ENCODE results near the gene TTLL6.

The TTLL6 gene

DNA sequence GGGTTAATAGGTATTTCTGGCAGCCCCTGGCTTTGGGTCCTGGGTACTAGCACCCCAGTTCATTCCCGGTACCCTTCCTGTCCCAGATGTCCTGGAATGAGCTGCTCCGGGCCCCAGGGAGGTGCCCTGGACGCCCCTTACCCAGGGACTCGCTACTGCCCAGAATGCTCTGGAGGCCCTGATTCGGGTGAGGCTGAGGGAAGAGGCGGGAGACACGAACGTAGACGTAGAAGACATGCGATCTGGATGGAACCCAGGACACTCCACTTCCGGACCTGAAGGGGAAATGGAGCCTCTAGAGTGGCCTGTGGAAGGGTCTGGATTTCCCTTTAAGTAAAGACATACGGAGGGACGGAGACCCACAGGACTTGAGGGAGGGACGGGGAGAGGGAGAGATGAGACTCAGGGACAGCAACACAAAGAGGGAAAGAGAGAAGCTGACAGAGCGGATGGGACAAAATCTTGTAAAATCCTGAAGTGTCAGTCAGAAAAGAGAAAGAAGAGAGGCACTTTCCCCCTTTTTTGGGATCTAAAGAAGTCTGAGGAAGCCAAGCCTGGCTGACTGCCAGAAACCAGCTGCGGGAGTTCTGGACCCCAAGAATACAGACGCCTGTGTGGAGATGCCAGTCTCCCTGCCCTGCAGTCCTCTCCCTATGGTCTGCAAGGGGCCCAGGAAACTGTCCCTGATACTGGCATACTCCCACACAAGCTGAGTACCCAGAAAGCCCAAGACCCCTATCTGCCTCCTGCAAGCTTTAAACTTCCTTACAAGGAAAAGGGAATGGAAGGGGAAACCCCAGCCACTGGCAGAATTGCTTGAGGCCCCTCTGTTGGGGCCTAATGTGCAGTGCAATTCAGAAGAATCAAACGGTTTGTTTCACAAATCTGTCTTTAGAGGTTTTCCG, 87.4 kb downstream of the TTLL6 start:
- no peak overlapping the region for H3K4me3 ChIP-seq (ENCODE audit: low read depth, low read length)
- no peak for DNase-seq (ENCODE audit: low read depth, low spot score)
- POLR2A ChIA-PET = no interaction called here

DNA sequence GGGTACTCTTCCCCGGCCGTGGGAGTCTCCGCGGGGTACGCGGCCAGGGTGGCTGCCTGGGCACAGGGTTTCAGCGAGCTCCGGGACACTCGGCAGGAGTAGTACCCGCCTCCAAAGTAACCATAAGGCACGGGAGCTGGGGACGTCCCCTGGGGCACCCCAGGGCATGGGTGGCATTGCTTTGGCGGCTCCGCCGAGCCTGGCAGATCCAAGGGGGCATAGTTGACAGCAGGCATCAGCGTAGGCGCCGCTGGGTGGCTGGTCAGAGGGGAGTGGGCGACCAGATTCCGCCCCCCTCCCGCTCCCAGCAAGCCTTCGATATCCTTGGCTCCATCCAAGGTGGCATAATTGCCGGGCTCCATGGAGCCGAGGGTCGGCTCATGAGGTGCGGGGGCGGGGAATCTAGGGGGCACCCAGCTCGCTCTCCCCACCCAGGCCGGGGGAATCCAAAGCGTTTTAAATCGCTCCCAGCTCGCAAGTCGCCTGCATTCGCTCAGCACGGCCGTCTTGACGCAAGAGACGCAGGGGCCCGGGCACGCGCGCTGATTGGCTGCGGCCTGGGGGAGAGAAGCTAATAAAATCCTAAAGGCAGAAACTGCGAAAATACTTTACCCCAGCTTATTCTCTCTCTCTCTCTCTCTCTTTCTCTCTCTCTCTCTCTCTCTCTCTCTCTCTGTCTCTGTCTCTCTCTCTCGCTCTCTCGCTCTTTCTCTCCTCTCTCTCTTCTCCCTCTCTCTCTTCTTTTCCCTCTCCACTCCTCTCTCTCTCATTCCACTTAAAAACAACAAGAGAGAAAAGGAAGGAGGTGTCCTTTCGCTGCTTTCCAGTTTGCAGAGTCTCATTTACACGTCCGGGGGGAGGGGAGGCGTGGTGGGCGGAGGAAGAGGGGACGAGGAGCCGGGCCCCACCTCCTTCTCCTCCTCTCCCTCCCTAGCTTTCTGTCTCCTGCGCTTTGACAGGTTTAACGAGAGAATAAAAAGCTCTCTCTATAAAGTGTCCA, 88.5 kb downstream of the TTLL6 start, which contains the start of gene HOXB13:
HOXB13 (minus strand) TSS at position 519 of the 1,000 bp plus-strand sequence; CDS start at position 362, 157 bp downstream.
- ChIA-PET CTCF (interaction anchor here (0.8 to 19.2 kb wide), 7 partner anchors 9 to 156 kb away, joined by 3 to 353 read pairs (median 5); no protein-coding TSS in a partner anchor), POLR2A (interaction anchor here (0.7 kb wide), 1 partner anchor 23 kb away, joined by 5 read pairs; no protein-coding TSS in a partner anchor)
- H3K4me3 ChIP-seq (ENCODE audit: low read depth, low read length) = peak within 1 kb of the TSS; percentile 38
- TF ChIP-seq, protein P1, sequence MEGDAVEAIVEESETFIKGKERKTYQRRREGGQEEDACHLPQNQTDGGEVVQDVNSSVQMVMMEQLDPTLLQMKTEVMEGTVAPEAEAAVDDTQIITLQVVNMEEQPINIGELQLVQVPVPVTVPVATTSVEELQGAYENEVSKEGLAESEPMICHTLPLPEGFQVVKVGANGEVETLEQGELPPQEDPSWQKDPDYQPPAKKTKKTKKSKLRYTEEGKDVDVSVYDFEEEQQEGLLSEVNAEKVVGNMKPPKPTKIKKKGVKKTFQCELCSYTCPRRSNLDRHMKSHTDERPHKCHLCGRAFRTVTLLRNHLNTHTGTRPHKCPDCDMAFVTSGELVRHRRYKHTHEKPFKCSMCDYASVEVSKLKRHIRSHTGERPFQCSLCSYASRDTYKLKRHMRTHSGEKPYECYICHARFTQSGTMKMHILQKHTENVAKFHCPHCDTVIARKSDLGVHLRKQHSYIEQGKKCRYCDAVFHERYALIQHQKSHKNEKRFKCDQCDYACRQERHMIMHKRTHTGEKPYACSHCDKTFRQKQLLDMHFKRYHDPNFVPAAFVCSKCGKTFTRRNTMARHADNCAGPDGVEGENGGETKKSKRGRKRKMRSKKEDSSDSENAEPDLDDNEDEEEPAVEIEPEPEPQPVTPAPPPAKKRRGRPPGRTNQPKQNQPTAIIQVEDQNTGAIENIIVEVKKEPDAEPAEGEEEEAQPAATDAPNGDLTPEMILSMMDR (IDR thresholded peaks at IDR 0.05; ENCODE audit: insufficient read depth, low read length, missing control alignments) = no peak
- no peak for DNase-seq (ENCODE audit: low read depth, low spot score)

More for the DNA sequence above, 87.4 kb downstream of the TTLL6 start:
- CTCF ChIA-PET = interaction anchor here (2.9 to 19.2 kb wide), 2 partner anchors 61 to 149 kb away, joined by 14 to 353 read pairs; no protein-coding TSS in a partner anchor
- TF ChIP-seq, protein P1 (IDR thresholded peaks at IDR 0.05; ENCODE audit: insufficient read depth, low read length, missing control alignments) = no peak

DNA sequence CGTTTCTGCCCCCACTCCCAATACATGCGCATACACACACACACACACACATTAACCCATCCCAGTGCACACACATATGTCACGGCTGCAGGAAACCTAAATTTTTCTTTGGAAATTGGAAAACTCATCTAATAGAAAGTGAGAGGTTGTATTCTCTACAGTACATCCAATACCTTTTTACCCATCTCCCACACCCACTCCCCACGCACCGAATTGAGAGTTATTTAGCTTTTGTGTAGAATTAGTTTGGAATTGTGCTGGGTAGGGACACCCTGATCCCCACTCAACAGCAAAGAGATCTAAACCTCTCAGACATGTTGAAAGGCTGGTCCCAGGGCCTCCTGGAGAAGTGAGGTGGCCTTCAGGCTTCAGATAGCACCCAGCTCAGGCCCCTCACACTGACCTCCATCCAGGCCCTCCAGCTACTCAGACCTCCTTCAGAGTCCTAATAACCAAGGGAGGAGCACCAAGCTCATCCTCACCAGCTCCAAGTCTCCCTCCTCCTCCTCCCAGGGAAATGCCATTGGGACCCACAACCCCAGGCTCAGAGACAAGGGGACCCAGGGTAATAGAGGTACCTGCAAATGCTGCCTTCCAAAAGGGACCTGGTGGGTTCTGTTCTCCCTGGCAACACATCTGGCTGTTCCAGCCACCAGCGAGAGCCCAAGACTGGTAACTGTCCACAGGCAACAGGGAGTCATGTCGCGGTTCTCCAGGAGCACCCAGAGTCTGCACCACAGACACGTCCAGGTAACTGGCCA, 89.4 kb downstream of the TTLL6 start:
- TF ChIP-seq, protein P1 (IDR thresholded peaks at IDR 0.05; ENCODE audit: insufficient read depth, low read length, missing control alignments) = no peak
- POLR2A ChIA-PET = no interaction called here
- no peak for DNase-seq (ENCODE audit: low read depth, low spot score)
- H3K4me3 ChIP-seq (ENCODE audit: low read depth, low read length) = no peak overlapping the region
- CTCF ChIA-PET = interaction anchor here (0.8 to 19.2 kb wide), 9 partner anchors 7 to 157 kb away, joined by 3 to 353 read pairs (median 5); no protein-coding TSS in a partner anchor

DNA sequence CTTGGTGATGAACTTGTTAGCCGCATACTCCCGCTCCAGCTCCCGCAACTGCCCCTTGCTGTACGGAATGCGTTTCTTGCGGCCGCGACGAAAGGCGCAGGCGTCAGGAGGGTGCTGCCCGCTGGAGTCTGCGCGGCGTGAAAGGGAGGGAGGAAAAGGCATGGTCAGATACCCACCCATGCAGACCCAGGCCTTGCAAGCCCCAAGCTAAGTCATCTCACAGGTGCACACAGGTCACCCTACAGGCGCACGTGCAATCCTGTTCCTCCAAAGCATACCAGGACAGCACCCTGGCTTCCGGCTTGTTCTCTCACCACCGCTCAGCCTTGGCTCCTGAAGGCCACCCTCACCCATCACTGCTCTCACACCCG, 90.1 kb downstream of the TTLL6 start:
- H3K4me3 ChIP-seq (ENCODE audit: low read depth, low read length) = no peak overlapping the region
- POLR2A ChIA-PET = no interaction called here
- TF ChIP-seq, protein P1 (IDR thresholded peaks at IDR 0.05; ENCODE audit: insufficient read depth, low read length, missing control alignments) = no peak
- CTCF ChIA-PET = interaction anchor here (0.8 to 19.2 kb wide), 10 partner anchors 8 to 157 kb away, joined by 3 to 353 read pairs (median 26); no protein-coding TSS in a partner anchor
- DNase-seq (ENCODE audit: low read depth, low spot score) = no peak

DNA sequence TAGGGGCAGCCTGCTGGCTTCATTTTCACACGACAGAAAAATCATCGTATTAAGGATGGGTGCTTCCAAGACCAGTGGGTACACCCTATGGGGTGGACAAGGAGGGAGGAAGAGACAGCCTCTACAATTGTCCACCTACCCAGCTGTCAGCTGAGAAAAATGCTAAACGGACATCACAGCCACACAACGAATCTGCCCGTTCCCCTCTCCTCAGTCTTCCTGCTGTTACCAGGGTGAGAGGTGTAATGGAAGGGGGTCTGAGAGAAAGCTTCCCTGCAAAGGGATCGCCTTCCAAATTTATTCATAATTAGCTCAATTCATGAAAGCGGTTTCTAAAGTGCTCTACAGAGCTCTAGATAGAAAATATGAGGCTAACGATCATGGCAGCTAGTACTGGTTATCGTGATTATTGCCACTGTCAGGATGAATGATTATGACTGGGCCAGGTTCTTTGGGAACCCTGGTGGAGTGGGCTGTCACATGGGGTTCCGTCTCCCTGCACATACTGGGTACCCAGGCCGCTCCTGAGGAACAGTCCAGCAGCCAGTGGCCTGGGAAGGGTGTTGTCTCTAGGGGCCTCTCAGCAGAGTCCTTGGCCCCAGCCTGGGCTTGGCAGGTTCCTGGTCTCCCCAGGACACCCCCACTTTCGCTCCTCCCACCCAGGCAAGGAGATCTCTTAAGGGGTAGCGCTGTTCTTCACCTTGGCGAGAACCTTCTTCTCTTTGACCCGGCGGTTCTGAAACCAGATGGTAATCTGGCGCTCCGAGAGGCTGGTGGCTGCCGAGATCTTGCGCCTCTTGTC, 90.7 kb downstream of the TTLL6 start:
- ChIA-PET POLR2A (no interaction called here), CTCF (interaction anchor here (0.8 to 19.2 kb wide), 11 partner anchors 9 to 158 kb away, joined by 3 to 353 read pairs (median 26); no protein-coding TSS in a partner anchor)
- no peak overlapping the region for H3K4me3 ChIP-seq (ENCODE audit: low read depth, low read length)
- TF ChIP-seq, protein P1 (IDR thresholded peaks at IDR 0.05; ENCODE audit: insufficient read depth, low read length, missing control alignments) = no peak
- DNase-seq (ENCODE audit: low read depth, low spot score) = no peak
